HepG2 (cell line): Measurements from ENCODE around the gene SLC25A25. TPM values are rescaled to one million over a fixed set of nuclear protein-coding genes. Genes with fewer than 3 reads are reported as not detected.

Source experiments
- ATAC-seq: fragments of 200-7000 bp; cut with Tn5 transposase; 3 replicates; pipeline ENCODE4 v1.9.1; 2020; ENCODE audit warnings: mild to moderate bottlenecking, moderate library complexity
- BruUV-seq: library from RNA; stranded (reverse); fragments of 400-500 nt; replicated peaks from 2 replicates; lab custom pipeline; 2021; lab: Mats Ljungman, UMichigan
- CTCF ChIA-PET: fragments of 300-600 bp; formaldehyde crosslinking; extraction: SDS; loops from one replicate; lab custom pipeline; 2021; ENCODE audit warnings: low total read pairs, inconsistent platforms, low intra/inter-chr PET ratio; lab: Yijun Ruan, JAX
- POLR2A ChIA-PET: fragments of 350-600 bp; sonication (Branson Sonifier 250); formaldehyde crosslinking; loops from one replicate; lab custom pipeline; 2020; ENCODE audit warnings: antibody characterized with exemption, inconsistent platforms; lab: Yijun Ruan, JAX
- DNase-seq: peaks from one replicate; pipeline ENCODE4 v3.0.0-alpha.2; 2015; ENCODE audit warnings: low spot score
- FAIRE-seq: peaks from 3 replicates; lab custom pipeline; 2011; peaks lifted over from hg19 to GRCh38; lab: Jason Lieb, UNC
- H2AFZ ChIP-seq: one replicate; pipeline ENCODE4 v1.6.1; 2011; ENCODE audit warnings: low read length, inconsistent platforms
- H3K27ac ChIP-seq: fragments of 300-600 bp; 3 replicates; pipeline ENCODE4 v1.8.0; 2011; ENCODE audit warnings: mixed run types, mild to moderate bottlenecking, mixed read lengths, low read length, inconsistent platforms; ENCODE audit not compliant: insufficient read depth; ENCODE audit errors: extremely low read length
- H3K27me3 ChIP-seq, 2 experiments: fragments of 200-600 bp in 1 of 2; 2 replicates in 1 of 2; 3 replicates in 1 of 2; pipeline versions ENCODE4 v1.6.0 to v1.8.0; 2011; ENCODE audit warnings: low read length in 2 of 2, mild to moderate bottlenecking in 2 of 2, moderate library complexity in 2 of 2, inconsistent platforms in 1 of 2; ENCODE audit not compliant: insufficient read depth in 2 of 2, control insufficient read depth in 1 of 2
- H3K36me3 ChIP-seq, 2 experiments: fragments of 200-600 bp in 1 of 2; replicated peaks in 1 of 2; 2 replicates in 1 of 2; 3 replicates in 1 of 2; pipeline versions ENCODE4 v1.5.1 to v1.8.0; 2011; ENCODE audit warnings: low read length in 2 of 2, inconsistent platforms in 1 of 2; ENCODE audit not compliant: insufficient read depth in 2 of 2, control insufficient read depth in 1 of 2
- H3K4me1 ChIP-seq: 2 replicates; pipeline ENCODE4 v1.5.1; 2012; ENCODE audit warnings: low read length, inconsistent platforms; ENCODE audit not compliant: insufficient read depth
- H3K4me2 ChIP-seq: 2 replicates; pipeline ENCODE4 v1.6.0; 2011; ENCODE audit warnings: low read depth, low read length, inconsistent platforms
- H3K4me3 ChIP-seq, 3 experiments: fragments of 200-600 bp in 1 of 3; sonication (generic), shearing (Covaris generic) in 1 of 3; replicated peaks in 1 of 3; 2 replicates each; pipeline ENCODE4 v1.5.1; 2011 to 2016; ENCODE audit warnings: low read length in 3 of 3, inconsistent platforms in 2 of 3, low read depth in 2 of 3, mild to moderate bottlenecking in 2 of 3, control low read depth in 1 of 3, mixed read lengths in 1 of 3; ENCODE audit not compliant: insufficient read depth in 1 of 3
- H3K79me2 ChIP-seq: one replicate; pipeline ENCODE4 v1.6.1; 2011; ENCODE audit warnings: low read length, inconsistent platforms; ENCODE audit not compliant: insufficient read depth
- H3K9ac ChIP-seq: 2 replicates; pipeline ENCODE4 v1.6.0; 2011; ENCODE audit warnings: mild to moderate bottlenecking, low read depth, low read length, inconsistent platforms; ENCODE audit not compliant: insufficient read depth
- H3K9me3 ChIP-seq: 2 replicates; pipeline ENCODE4 v1.5.1; 2012; ENCODE audit warnings: mild to moderate bottlenecking, low read length
- H4K20me1 ChIP-seq: 2 replicates; pipeline ENCODE4 v1.6.0; 2011; ENCODE audit warnings: inconsistent platforms, mild to moderate bottlenecking, low read length, moderate library complexity; ENCODE audit not compliant: insufficient read depth
- AGO2 ChIP-seq: fragments of 200-400 bp; formaldehyde crosslinking; optimal IDR thresholded peaks from 2 replicates; pipeline ENCODE3; 2017; ENCODE audit warnings: mild to moderate bottlenecking, low read depth, low read length, moderate library complexity
- JUND ChIP-seq: sonication (generic); formaldehyde crosslinking; IDR thresholded peaks from 2 replicates; pipeline ENCODE4 v1.8.0; 2022; ENCODE audit warnings: mild to moderate bottlenecking, missing genetic modification reagents
- PHF8 ChIP-seq: sonication (generic); formaldehyde crosslinking; IDR thresholded peaks from 2 replicates; pipeline ENCODE4 v1.5.0; 2020; ENCODE audit warnings: missing genetic modification reagents
- POLR2G ChIP-seq: fragments of 200-400 bp; formaldehyde crosslinking; IDR thresholded peaks from 2 replicates; pipeline ENCODE4 v1.6.1; 2018; ENCODE audit warnings: mild to moderate bottlenecking, low read depth, low read length, moderate library complexity
- RAD21 ChIP-seq: fragments of 450-650 bp; formaldehyde crosslinking; IDR thresholded peaks from 2 replicates; pipeline ENCODE4 v1.5.0; 2020; ENCODE audit warnings: mild to moderate bottlenecking
- STAG1 ChIP-seq: sonication (generic); formaldehyde crosslinking; IDR thresholded peaks from 2 replicates; pipeline ENCODE4 v1.4.0; 2020; ENCODE audit warnings: missing genetic modification reagents
- U2AF1 ChIP-seq: fragments of 200-400 bp; formaldehyde crosslinking; optimal IDR thresholded peaks from 2 replicates; pipeline ENCODE3; 2017; ENCODE audit warnings: mild to moderate bottlenecking, low read depth, low read length
- ZFAT ChIP-seq: sonication (generic); formaldehyde crosslinking; conservative IDR thresholded peaks from 2 replicates; pipeline ENCODE4 v1.8.1; 2023; ENCODE audit warnings: missing genetic modification reagents, inconsistent platforms
- ZNF703 ChIP-seq: sonication (generic); formaldehyde crosslinking; IDR thresholded peaks from 2 replicates; pipeline ENCODE4 v1.5.1; 2020; ENCODE audit warnings: missing genetic modification reagents, mild to moderate bottlenecking, moderate library complexity, borderline replicate concordance
- ZNF850 ChIP-seq: sonication (generic); formaldehyde crosslinking; conservative IDR thresholded peaks from 2 replicates; pipeline ENCODE4 v1.9.0; 2021; ENCODE audit warnings: mild to moderate bottlenecking, missing genetic modification reagents
- WGBS: methylation state at CpG from one replicate; pipeline ENCODE4 v1.1.6; 2017; ENCODE audit warnings: low lambda C conversion rate; 5-methylcytosine and 5-hydroxymethylcytosine counted together
- in situ Hi-C: cut with HindIII; loops from 2 replicates; pipeline ENCODE4 v1.10.0; 2017; ENCODE audit warnings: low pct_unique_long_range_greater_than_20kb; ENCODE audit not compliant: extremely low pct_ligation_motif_present
- intact Hi-C: fragments of 100-400 bp; cut with micrococcal nuclease; formaldehyde crosslinking; loops from one replicate; pipeline ENCODE4 v1.10.0; 2022; ENCODE audit not compliant: unreplicated experiment
- polyA plus RNA-seq, 8 experiments: library from polyadenylated mRNA; depleted of rRNA in 3 of 8; stranded (reverse) in 7 of 8; unstranded in 1 of 8; fragments of >200 nt; fragmentation: Illumina TruSeq in 4 of 8; extraction: Trizol in 4 of 8; gene quantifications; 2 replicates each; pipeline versions ENCODE4 v1.2.1 to v1.2.3, GENCODE V29; 2011 to 2016; ENCODE audit warnings: low read depth in 4 of 8, missing spikeins in 1 of 8, mixed read lengths in 1 of 8; ENCODE audit not compliant: insufficient read depth in 1 of 8
- total RNA-seq, 5 experiments: library from RNA; depleted of rRNA; stranded (reverse); fragments of >200 nt; fragmentation: Illumina TruSeq; extraction: Trizol; gene quantifications; 2 replicates each; pipeline ENCODE4 v1.2.3, GENCODE V29; 2016; ENCODE audit warnings: low read depth in 1 of 5
- TF ChIP-seq, protein P1 (sequence below): IDR thresholded peaks from 2 replicates; pipeline ENCODE4 v1.6.1; 2016; ENCODE audit warnings: low read depth, control low read depth
- TF ChIP-seq, protein P2 (sequence below): sonication (generic); formaldehyde crosslinking; IDR thresholded peaks from 2 replicates; pipeline ENCODE4 v1.5.1; 2020; ENCODE audit warnings: missing genetic modification reagents, mild to moderate bottlenecking, borderline replicate concordance
- TF ChIP-seq, protein P3 (sequence below): sonication (generic); formaldehyde crosslinking; IDR thresholded peaks from 2 replicates; pipeline ENCODE4 v1.5.1; 2020; ENCODE audit warnings: missing genetic modification reagents, mild to moderate bottlenecking, borderline replicate concordance
- TF ChIP-seq, protein P4 (sequence below): sonication (generic); formaldehyde crosslinking; IDR thresholded peaks from 2 replicates; pipeline ENCODE4 v1.5.0; 2020; ENCODE audit warnings: mild to moderate bottlenecking, missing genetic modification reagents, moderate library complexity
- TF ChIP-seq, protein P5 (sequence below): sonication (generic); formaldehyde crosslinking; IDR thresholded peaks from 2 replicates; pipeline ENCODE4 v1.8.0; 2023; ENCODE audit warnings: mild to moderate bottlenecking, missing genetic modification reagents

SLC25A25 gene
- total and polyA plus RNA-seq, 2 of the 13 experiments (the other 11 are each of a cell fraction or from before 2014, with no cell fraction given), result 10.5 to 24.8 TPM

DNA sequence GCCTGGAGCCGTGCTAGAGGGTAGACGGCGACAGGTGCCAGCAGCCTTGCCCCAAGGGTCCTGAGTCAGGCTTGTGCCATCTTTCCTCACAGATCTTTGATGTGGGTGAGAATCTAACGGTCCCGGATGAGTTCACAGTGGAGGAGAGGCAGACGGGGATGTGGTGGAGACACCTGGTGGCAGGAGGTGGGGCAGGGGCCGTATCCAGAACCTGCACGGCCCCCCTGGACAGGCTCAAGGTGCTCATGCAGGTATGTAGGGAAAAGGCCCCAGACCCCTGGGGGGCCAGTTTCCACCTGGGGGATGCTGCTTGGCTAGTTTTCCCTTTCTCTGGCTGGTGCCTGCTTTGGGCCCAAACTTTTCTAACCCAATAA lies 35.5 kb downstream of the SLC25A25 start:
- H3K9me3 ChIP-seq, result no peaks in the 10 kb centered on the region
- H3K9ac ChIP-seq, result peak overlapping the region; percentile 62
- H3K4me3 ChIP-seq, result peak overlapping the region in 1 of 3 experiments; percentile 38; a peak in 2 of 6 replicates
- peak; percentile 36 for ATAC-seq
- no peaks in the 10 kb centered on the region; a peak in 1 of 5 replicates for H3K27me3 ChIP-seq
- WGBS, result 15% methylated on average over 5 of the region's 8 CpGs
- no peak for FAIRE-seq
- H3K36me3 ChIP-seq, result peaks cover 23 to 55% of the 10 kb centered on the region in 2 experiments
- H3K4me2 ChIP-seq, result peak overlapping the region; percentile 61
- H3K79me2 ChIP-seq, result peaks cover 30% of the 10 kb centered on the region
- CTCF ChIA-PET, result interaction anchor here (1.3 to 2.6 kb wide), 2 partner anchors 14 to 20 kb away, joined by 5 to 14 read pairs; no protein-coding TSS in a partner anchor
- DNase-seq, result peak; percentile 41
- intact Hi-C loops (loop anchor here (1.0 to 5.0 kb wide), 2 partner anchors 12 to 36 kb away; partner anchors contain the start of genes NAIF1 and SLC25A25), in situ Hi-C loops (no loop called here)
- H3K27ac ChIP-seq, result peak overlapping the region; percentile 90
- no TSS peak for BruUV-seq
- H4K20me1 ChIP-seq, result peaks cover 17% of the 10 kb centered on the region; the same call in 1 of the 2 replicates
- POLR2A ChIA-PET, result interaction anchor here (0.7 to 2.7 kb wide), 17 partner anchors 9 to 153 kb away, joined by 3 to 40 read pairs (median 5); partner anchors contain the start of genes EEIG1, NAIF1 and SLC25A25
- peaks cover 91% of the 10 kb centered on the region for H3K4me1 ChIP-seq
- H2AFZ ChIP-seq, result no peak overlapping the region
- TF ChIP-seq STAG1, result peak; percentile 29; the same call in 1 of the 2 replicates
- TF ChIP-seq JUND (CRISPR knock-in tag), result peak; percentile 10; the same call in 1 of the 2 replicates
- 0 out of 2 replicates have a peak, but pooled peaks have one; percentile 57 for TF ChIP-seq ZNF850 (CRISPR knock-in tag)
- TF ChIP-seq, protein P1, sequence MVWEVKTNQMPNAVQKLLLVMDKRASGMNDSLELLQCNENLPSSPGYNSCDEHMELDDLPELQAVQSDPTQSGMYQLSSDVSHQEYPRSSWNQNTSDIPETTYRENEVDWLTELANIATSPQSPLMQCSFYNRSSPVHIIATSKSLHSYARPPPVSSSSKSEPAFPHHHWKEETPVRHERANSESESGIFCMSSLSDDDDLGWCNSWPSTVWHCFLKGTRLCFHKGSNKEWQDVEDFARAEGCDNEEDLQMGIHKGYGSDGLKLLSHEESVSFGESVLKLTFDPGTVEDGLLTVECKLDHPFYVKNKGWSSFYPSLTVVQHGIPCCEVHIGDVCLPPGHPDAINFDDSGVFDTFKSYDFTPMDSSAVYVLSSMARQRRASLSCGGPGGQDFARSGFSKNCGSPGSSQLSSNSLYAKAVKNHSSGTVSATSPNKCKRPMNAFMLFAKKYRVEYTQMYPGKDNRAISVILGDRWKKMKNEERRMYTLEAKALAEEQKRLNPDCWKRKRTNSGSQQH (CRISPR knock-in tag), result 0 out of 2 replicates have a peak, but pooled peaks have one; percentile 9
- TF ChIP-seq, protein P2, sequence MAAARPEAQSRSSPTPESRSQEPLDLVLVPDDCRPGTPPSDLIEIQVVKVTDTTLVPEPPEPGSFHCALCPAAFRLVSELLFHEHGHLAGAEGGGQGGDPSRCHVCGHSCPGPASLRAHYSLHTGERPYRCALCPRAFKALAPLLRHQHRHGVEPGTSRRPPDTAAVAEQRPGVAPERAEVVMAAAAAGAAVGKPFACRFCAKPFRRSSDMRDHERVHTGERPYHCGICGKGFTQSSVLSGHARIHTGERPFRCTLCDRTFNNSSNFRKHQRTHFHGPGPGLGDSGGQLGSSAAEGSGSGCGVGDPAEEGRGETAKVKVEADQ (CRISPR knock-in tag), result no peak
- TF ChIP-seq ZNF703 (CRISPR knock-in tag), result 0 out of 2 replicates have a peak, but pooled peaks have one; percentile 4
- TF ChIP-seq, protein P3, sequence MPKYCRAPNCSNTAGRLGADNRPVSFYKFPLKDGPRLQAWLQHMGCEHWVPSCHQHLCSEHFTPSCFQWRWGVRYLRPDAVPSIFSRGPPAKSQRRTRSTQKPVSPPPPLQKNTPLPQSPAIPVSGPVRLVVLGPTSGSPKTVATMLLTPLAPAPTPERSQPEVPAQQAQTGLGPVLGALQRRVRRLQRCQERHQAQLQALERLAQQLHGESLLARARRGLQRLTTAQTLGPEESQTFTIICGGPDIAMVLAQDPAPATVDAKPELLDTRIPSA (CRISPR knock-in tag), result no peak
- peak; percentile 34 for TF ChIP-seq U2AF1
- TF ChIP-seq ZFAT, result no peak
- TF ChIP-seq, protein P4, sequence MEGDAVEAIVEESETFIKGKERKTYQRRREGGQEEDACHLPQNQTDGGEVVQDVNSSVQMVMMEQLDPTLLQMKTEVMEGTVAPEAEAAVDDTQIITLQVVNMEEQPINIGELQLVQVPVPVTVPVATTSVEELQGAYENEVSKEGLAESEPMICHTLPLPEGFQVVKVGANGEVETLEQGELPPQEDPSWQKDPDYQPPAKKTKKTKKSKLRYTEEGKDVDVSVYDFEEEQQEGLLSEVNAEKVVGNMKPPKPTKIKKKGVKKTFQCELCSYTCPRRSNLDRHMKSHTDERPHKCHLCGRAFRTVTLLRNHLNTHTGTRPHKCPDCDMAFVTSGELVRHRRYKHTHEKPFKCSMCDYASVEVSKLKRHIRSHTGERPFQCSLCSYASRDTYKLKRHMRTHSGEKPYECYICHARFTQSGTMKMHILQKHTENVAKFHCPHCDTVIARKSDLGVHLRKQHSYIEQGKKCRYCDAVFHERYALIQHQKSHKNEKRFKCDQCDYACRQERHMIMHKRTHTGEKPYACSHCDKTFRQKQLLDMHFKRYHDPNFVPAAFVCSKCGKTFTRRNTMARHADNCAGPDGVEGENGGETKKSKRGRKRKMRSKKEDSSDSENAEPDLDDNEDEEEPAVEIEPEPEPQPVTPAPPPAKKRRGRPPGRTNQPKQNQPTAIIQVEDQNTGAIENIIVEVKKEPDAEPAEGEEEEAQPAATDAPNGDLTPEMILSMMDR (CRISPR knock-in tag), result peak; percentile 65
- peak; percentile 25 for TF ChIP-seq AGO2
- peak; percentile 39; the same call in 1 of the 2 replicates for TF ChIP-seq RAD21
- TF ChIP-seq POLR2G, result 0 out of 2 replicates have a peak, but pooled peaks have one; percentile 12
- TF ChIP-seq PHF8 (CRISPR knock-in tag), result peak; percentile 2; the same call in 1 of the 2 replicates
- TF ChIP-seq, protein P5, sequence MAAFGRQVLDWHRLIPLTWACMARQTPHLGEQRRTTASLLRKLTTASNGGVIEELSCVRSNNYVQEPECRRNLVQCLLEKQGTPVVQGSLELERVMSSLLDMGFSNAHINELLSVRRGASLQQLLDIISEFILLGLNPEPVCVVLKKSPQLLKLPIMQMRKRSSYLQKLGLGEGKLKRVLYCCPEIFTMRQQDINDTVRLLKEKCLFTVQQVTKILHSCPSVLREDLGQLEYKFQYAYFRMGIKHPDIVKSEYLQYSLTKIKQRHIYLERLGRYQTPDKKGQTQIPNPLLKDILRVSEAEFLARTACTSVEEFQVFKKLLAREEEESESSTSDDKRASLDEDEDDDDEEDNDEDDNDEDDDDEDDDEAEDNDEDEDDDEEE (CRISPR knock-in tag), result 0 out of 2 replicates have a peak, but pooled peaks have one; percentile 17
